GM12892 (cell line): ENCODE results near the gene TRIM50.
"Not testable (repeated sequence)": the region's sequence is repeated elsewhere in the genome, so short reads cannot be mapped to it uniquely, and the experiment has no call there.

ENCODE experiments used
- POLR2A ChIP-seq: IDR thresholded peaks from 2 replicates; pipeline ENCODE4 v1.6.1; 2011; ENCODE audit warnings: low read depth, low read length, control low read depth
- POLR2AphosphoS5 ChIP-seq: IDR thresholded peaks from 2 replicates; pipeline ENCODE4 v1.6.1; 2011; ENCODE audit warnings: low read depth, low read length, control low read depth

DNA sequence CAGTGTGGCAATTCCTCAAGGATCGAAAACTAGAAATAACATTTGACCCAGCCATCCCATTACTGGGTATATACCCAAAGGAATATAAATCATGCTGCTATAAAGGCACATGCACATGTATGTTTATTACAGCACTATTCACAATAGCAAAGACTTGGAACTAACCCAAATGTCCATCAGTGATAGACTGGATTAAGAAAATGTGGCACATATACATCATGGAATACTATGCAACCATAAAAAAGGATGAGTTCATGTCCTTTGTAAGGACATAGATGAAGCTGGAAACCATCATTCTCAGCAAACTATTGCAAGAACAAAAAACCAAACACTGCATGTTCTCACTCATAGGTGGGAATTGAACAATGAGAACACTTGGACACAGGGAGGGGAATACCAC is 32.7 kb upstream of the TRIM50 start:
- TF ChIP-seq POLR2A, POLR2AphosphoS5: not testable (repeated sequence)
